KOPT-K1 (cell line): ENCODE results near the gene GPR37L1.
"Not testable (repeated sequence)": the region's sequence is repeated elsewhere in the genome, so short reads cannot be mapped to it uniquely, and the experiment has no call there.

Experiments used
- H3K27ac ChIP-seq: fragments of 200-600 bp; sonication (generic); 2 replicates; pipeline ENCODE4 v1.5.1; 2016; ENCODE audit warnings: antibody characterized with exemption, mild to moderate bottlenecking, low read depth, low read length; ENCODE audit not compliant: poor library complexity, severe bottlenecking
- H3K36me3 ChIP-seq: fragments of 200-600 bp; sonication (generic); 2 replicates; pipeline ENCODE4 v1.5.1; 2017; ENCODE audit warnings: antibody characterized with exemption, mild to moderate bottlenecking, low read length, moderate library complexity; ENCODE audit not compliant: insufficient read depth
- H3K9me3 ChIP-seq: fragments of 200-600 bp; sonication (generic); 2 replicates; pipeline ENCODE4 v1.5.1; 2017; ENCODE audit warnings: antibody characterized with exemption, low read length, mild to moderate bottlenecking; ENCODE audit not compliant: insufficient read depth, poor library complexity, severe bottlenecking

GPR37L1 gene

DNA sequence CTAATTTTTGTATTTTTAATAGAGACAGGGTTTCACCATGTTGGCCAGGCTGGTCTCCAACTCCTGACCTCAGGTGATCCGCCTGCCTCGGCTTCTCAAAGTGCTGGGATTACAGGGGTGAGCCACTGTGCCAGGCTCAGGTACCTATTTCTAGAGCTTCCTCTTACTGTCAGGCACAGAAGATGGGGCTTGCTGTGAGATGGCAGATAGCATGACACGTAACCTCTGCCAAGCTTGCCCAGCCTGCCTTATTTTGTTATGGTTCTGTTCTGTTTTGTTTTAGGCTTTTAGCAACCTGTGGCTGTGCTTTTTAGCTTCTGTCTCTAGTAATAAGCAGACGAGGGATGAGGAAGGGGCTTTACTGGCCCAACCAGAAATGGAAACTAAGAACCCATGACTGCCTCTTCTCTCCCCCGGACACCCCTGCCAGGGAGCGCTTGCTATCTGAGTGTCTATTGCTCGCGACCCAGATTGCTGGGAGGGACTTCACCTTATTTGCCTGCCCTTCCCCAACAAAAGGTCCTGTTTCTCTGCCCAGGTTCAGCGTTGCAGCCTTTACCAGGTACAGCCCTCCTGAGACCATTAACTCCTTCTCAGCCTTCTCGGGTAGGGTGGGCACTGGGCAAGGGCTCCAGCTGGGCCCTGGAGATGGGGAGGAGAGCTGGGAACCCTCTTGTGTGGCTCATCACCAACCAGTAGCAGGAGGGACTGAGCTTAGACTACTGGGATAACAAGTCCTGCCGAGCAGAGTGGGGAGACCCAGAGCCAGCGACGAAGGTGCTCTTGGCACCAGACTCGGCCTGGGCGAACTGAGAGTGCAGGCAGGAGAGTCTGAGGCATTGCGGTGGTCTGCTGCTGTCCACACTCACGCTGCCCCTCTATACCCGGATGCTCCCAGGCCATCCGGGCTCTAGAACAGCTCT, 57.4 kb downstream of the GPR37L1 start:
- Histone ChIP-seq H3K36me3 (no peaks in the 10 kb centered on the region), H3K9me3 (no peaks in the 10 kb centered on the region), H3K27ac (no peak overlapping the region)

DNA sequence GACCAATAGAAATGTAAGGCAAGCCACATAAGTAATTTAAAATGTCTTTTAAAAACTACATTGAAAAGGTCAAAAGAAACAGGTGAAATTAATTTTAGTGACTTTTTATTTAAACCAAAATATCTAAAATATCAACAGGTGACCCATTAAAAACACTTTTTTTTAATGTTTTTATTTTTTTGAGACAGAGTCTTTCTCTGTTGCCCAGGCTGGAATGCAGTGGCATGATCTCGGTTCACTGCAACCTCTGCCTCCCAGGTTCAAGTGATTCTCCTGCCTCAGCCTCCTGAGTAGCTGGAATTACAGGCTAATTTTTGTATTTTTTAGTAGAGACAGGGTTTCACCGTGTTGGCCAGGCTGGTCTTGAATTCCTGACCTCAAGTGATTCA, 58.0 kb downstream of the GPR37L1 start:
- not testable (repeated sequence) for H3K27ac ChIP-seq, H3K9me3 ChIP-seq, H3K36me3 ChIP-seq

DNA sequence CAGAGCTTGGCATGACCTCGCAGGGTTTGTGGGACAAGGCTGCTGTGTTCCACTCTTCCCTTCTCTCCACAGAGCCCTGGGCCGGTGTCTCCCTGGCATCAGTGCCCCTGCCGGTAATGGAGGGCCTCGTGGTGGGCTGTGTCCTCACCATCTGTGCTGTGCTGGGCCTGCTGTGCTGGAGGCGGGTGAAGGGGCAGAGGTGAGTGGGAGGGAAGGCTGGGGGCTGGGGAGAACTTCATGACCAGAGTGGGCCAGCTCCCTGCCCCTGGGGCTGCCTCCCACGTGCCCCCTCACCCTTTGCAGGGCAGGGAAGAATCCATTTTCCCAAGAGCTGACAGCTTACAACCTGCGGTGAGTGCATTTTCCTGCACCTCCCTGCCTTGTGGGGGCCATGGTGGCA, 58.9 kb downstream of the GPR37L1 start:
- no peak overlapping the region for H3K27ac ChIP-seq
- no peaks in the 10 kb centered on the region for H3K36me3 ChIP-seq
- no peaks in the 10 kb centered on the region for H3K9me3 ChIP-seq

DNA sequence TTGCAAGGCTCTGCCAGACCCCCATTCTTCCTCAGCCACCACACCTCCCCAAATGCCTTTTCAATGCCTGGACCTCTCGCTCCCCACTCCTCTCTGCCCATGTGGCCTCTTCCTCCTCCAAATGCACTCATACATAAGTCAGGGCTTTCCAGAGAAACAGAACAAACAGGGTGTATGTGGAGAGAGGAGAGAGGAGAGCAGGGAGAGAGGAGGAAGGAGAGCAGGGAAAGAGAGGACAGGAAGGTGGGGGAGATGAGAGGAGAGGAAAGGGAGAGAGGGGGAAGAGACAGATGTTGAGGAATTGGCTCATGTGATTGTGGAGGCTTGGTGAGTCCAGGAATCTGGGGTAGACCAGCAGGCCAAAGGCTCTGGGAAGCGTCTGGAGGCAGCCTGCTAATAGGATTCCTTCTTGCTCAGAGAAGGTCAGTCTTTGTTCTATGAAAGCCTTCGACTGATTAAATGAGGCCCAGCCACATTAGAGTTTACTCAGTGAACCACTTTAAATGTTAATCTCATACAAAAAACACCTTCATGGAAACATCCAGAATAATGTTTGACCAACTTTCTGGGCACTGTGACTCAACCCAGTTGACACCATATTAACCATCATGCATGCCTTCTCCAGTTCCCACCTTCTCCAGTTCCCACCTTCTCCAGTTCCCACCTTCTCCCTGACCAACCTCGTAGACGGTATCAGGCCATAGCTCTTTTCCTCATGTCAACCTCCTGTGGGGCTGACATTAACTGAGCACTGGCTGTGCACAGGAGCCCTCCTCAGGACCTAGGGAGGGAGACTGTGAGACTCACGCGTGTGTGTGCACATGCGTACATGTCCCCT, 59.5 kb downstream of the GPR37L1 start:
- Histone ChIP-seq H3K27ac (no peak overlapping the region), H3K36me3 (no peaks in the 10 kb centered on the region), H3K9me3 (no peaks in the 10 kb centered on the region)
